Hepatic stellate cell (primary cell): ENCODE measurements around the gene GPC2.

ENCODE experiments used
- DNase-seq: peaks from one replicate; pipeline ENCODE4 v3.0.0; 2011; ENCODE audit warnings: low spot score

The GPC2 gene

GRCh38 chr7:100169147-100169850 lies 7.9 kb downstream of the GPC2 start:
- no peak for DNase-seq

- DNase-seq, result peak; percentile 42
Observed at GRCh38 chr7:100167912-100168323, 9.3 kb downstream of the GPC2 start.

- no peak for DNase-seq
Observed at GRCh38 chr7:100166970-100167911, 9.9 kb downstream of the GPC2 start.

GRCh38 chr7:100166317-100166940 lies 10.8 kb downstream of the GPC2 start:
- DNase-seq, result no peak

GRCh38 chr7:100163871-100164270 lies 13.3 kb downstream of the GPC2 start:
- DNase-seq, result no peak

GRCh38 chr7:100163006-100163531 lies 14.1 kb downstream of the GPC2 start:
- DNase-seq, result no peak

GRCh38 chr7:100160067-100160466 lies 17.1 kb downstream of the GPC2 start:
- no peak for DNase-seq

GRCh38 chr7:100159099-100159623 lies 18.0 kb downstream of the GPC2 start:
- no peak for DNase-seq

GRCh38 chr7:100158229-100159098 lies 18.7 kb downstream of the GPC2 start, which contains the start of gene TRAPPC14:
Gene TRAPPC14, minus strand, starts transcription at chr7:100158723. Its CDS starts 224 bp downstream, at chr7:100158499.
- DNase-seq, result peak; percentile 99

- peak; percentile 78 for DNase-seq
Observed at GRCh38 chr7:100157334-100158228, 19.6 kb downstream of the GPC2 start.

GRCh38 chr7:100157069-100157333 lies 20.2 kb downstream of the GPC2 start:
- DNase-seq, result no peak

- DNase-seq, result no peak
Observed at GRCh38 chr7:100156331-100157068, 20.7 kb downstream of the GPC2 start.

- DNase-seq, result no peak
Observed at GRCh38 chr7:100155553-100156317, 21.4 kb downstream of the GPC2 start.

- DNase-seq, result no peak
Observed at GRCh38 chr7:100154651-100155491, 22.3 kb downstream of the GPC2 start.

- DNase-seq, result no peak
Observed at GRCh38 chr7:100153708-100154535, 23.3 kb downstream of the GPC2 start.

- DNase-seq, result no peak
Observed at GRCh38 chr7:100152937-100153666, 24.1 kb downstream of the GPC2 start.
